HL-60 (cell line): ENCODE data around the gene SLC7A6.

Experiments used
- DNase-seq, 2 experiments: peaks; one replicate each; pipeline ENCODE4 v3.0.0-alpha.2; 2010 to 2020; ENCODE audit warnings: low read depth in 1 of 2, low spot score in 1 of 2
- H3K27ac ChIP-seq: fragments of 250-450 bp; sonication (Bioruptor Pico); replicated peaks from 2 replicates; pipeline ENCODE4 v1.5.1; 2020; ENCODE audit warnings: mild to moderate bottlenecking, moderate library complexity
- H3K27me3 ChIP-seq: fragments of 250-450 bp; sonication (Bioruptor Pico); 2 replicates; pipeline ENCODE4 v1.5.1; 2021; ENCODE audit warnings: mild to moderate bottlenecking, moderate library complexity; ENCODE audit not compliant: insufficient read depth, poor library complexity, severe bottlenecking
- H3K4me3 ChIP-seq: replicated peaks from 2 replicates; pipeline ENCODE4 v1.5.1; 2011; ENCODE audit warnings: mild to moderate bottlenecking, control low read depth, low read length; ENCODE audit not compliant: insufficient read depth
- GABPA ChIP-seq: IDR thresholded peaks from 2 replicates; pipeline ENCODE4 v1.6.1; 2012; ENCODE audit warnings: low read depth
- POLR2AphosphoS5 ChIP-seq: IDR thresholded peaks from 2 replicates; pipeline ENCODE4 v1.6.1; 2012; ENCODE audit warnings: low read depth
- SPI1 ChIP-seq: IDR thresholded peaks from 2 replicates; pipeline ENCODE4 v1.6.1; 2012; ENCODE audit warnings: low read depth, mild to moderate bottlenecking, borderline replicate concordance
- TF ChIP-seq, protein P1 (sequence below): IDR thresholded peaks from 2 replicates; pipeline ENCODE4 v1.6.1; 2012; ENCODE audit warnings: low read depth; ENCODE audit not compliant: insufficient replicate concordance
- TF ChIP-seq, protein P2 (sequence below): IDR thresholded peaks from one replicate; pipeline ENCODE4 v1.5.1; 2011; ENCODE audit warnings: low read length, control low read depth, inconsistent platforms; ENCODE audit not compliant: insufficient read depth

Gene SLC7A6

DNA sequence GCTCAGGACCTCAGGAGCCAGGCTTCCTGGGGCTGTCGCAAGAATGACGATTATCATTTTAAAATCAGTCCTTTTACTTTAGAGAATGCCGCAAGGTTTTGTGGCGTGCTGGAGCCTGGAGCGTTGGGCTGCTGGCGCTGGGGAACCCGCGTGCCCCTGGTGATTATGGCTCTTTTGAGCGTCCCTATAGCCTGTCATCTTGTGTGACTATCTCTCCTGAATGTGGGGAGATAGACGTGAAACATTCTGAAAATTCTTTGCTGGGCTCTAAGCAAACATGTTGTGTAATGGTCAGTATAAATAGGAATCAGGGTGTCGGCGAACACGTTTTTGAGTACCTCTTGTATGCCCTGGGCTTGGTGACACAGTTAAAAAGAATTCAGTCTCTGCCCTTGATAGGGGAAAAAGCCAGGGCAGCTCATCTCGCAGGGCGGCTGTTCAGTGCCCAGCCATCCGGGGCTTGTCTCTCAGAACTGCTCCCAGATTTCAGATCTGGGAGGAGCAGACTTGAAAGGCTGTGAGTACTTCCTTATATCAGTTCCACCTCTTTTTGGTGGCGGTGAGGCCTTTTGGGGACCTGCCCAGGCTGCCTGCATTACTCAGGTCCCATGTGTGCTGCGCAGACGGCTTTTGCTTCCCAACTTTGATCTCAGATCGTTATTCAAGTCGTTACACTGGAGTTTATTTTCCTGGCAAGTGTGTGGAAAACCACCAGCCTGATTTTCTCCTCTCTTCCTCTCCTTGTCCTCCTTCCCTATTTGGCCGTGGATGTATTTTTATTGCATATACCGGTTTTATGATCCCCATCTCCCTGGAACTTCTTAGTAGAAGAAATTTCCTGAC, 973 bp downstream of the SLC7A6 start:
- TF ChIP-seq POLR2AphosphoS5 (no peak), SPI1 (peak; percentile 8; the same call in 1 of the 2 replicates)
- DNase-seq, result peak; percentile 61 to 81
- Histone ChIP-seq H3K27ac (peak overlapping the region; percentile 79), H3K4me3 (peak overlapping the region; percentile 95), H3K27me3 (no peaks in the 10 kb centered on the region)

- no peak for DNase-seq
- TF ChIP-seq GABPA, result no peak
- TF ChIP-seq, protein P1, sequence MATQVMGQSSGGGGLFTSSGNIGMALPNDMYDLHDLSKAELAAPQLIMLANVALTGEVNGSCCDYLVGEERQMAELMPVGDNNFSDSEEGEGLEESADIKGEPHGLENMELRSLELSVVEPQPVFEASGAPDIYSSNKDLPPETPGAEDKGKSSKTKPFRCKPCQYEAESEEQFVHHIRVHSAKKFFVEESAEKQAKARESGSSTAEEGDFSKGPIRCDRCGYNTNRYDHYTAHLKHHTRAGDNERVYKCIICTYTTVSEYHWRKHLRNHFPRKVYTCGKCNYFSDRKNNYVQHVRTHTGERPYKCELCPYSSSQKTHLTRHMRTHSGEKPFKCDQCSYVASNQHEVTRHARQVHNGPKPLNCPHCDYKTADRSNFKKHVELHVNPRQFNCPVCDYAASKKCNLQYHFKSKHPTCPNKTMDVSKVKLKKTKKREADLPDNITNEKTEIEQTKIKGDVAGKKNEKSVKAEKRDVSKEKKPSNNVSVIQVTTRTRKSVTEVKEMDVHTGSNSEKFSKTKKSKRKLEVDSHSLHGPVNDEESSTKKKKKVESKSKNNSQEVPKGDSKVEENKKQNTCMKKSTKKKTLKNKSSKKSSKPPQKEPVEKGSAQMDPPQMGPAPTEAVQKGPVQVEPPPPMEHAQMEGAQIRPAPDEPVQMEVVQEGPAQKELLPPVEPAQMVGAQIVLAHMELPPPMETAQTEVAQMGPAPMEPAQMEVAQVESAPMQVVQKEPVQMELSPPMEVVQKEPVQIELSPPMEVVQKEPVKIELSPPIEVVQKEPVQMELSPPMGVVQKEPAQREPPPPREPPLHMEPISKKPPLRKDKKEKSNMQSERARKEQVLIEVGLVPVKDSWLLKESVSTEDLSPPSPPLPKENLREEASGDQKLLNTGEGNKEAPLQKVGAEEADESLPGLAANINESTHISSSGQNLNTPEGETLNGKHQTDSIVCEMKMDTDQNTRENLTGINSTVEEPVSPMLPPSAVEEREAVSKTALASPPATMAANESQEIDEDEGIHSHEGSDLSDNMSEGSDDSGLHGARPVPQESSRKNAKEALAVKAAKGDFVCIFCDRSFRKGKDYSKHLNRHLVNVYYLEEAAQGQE, result no peak
- no peak for TF ChIP-seq SPI1
- TF ChIP-seq, protein P2, sequence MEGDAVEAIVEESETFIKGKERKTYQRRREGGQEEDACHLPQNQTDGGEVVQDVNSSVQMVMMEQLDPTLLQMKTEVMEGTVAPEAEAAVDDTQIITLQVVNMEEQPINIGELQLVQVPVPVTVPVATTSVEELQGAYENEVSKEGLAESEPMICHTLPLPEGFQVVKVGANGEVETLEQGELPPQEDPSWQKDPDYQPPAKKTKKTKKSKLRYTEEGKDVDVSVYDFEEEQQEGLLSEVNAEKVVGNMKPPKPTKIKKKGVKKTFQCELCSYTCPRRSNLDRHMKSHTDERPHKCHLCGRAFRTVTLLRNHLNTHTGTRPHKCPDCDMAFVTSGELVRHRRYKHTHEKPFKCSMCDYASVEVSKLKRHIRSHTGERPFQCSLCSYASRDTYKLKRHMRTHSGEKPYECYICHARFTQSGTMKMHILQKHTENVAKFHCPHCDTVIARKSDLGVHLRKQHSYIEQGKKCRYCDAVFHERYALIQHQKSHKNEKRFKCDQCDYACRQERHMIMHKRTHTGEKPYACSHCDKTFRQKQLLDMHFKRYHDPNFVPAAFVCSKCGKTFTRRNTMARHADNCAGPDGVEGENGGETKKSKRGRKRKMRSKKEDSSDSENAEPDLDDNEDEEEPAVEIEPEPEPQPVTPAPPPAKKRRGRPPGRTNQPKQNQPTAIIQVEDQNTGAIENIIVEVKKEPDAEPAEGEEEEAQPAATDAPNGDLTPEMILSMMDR, result no peak
- no peak for TF ChIP-seq POLR2AphosphoS5
- H3K4me3 ChIP-seq, result no peak overlapping the region
- no peaks in the 10 kb centered on the region for H3K27me3 ChIP-seq
- no peak overlapping the region for H3K27ac ChIP-seq
These were observed 3.5 kb downstream of the SLC7A6 start for GRCh38 chr16:68267612-68268405.

GRCh38 chr16:68269793-68270192, 5.5 kb downstream of the SLC7A6 start:
- Histone ChIP-seq H3K27ac (no peak overlapping the region), H3K4me3 (no peak overlapping the region), H3K27me3 (no peaks in the 10 kb centered on the region)
- TF ChIP-seq, protein P2, result no peak
- TF ChIP-seq, protein P1, result no peak
- TF ChIP-seq GABPA (no peak), POLR2AphosphoS5 (no peak), SPI1 (no peak)
- no peak for DNase-seq

- no peak for DNase-seq
- TF ChIP-seq, protein P2, result no peak
- TF ChIP-seq POLR2AphosphoS5 (no peak), SPI1 (no peak), GABPA (no peak)
- TF ChIP-seq, protein P1, result no peak
- H3K4me3 ChIP-seq, result no peak overlapping the region
- no peak overlapping the region for H3K27ac ChIP-seq
- no peaks in the 10 kb centered on the region for H3K27me3 ChIP-seq
These were observed 6.0 kb downstream of the SLC7A6 start for GRCh38 chr16:68270353-68270752.
